Measurements from ENCODE around the gene SEC24D. TPM values are rescaled to one million over a fixed set of nuclear protein-coding genes. Genes with fewer than 3 reads are reported as not detected.

The SEC24D gene
- total and polyA plus RNA-seq, 2 donors (not counting 3 experiments of a cell fraction or from before 2014, with no cell fraction given), result 81.5 to 127 TPM

GRCh38 chr4:118837121-118837507, 1.2 kb upstream of the SEC24D start:
- Histone ChIP-seq H3K4me1 (ENCODE audit: control insufficient read depth, extremely low read depth, insufficient read depth, low read length) (peaks cover 30% of the 10 kb centered on the region), H3K9me1 (replicated peaks; ENCODE audit: control insufficient read depth, extremely low read depth, insufficient read depth, low read length) (no peaks in the 10 kb centered on the region), H3K79me2 (ENCODE audit: control insufficient read depth, insufficient read depth, low read length) (peaks cover 36% of the 10 kb centered on the region), H3K27me3 (ENCODE audit: control insufficient read depth in 2 of 2, insufficient read depth in 2 of 2, low read length in 2 of 2) (no peaks in the 10 kb centered on the region), H3K4me3 (replicated peaks in 1 of 3; ENCODE audit: insufficient read depth in 1 of 3, low read depth in 1 of 3, low read length in 3 of 3) (no peak overlapping the region), H3K9ac (replicated peaks; ENCODE audit: extremely low read depth, insufficient read depth, low read length) (no peak overlapping the region), H3K27ac (ENCODE audit: insufficient read depth, low read depth, low read length) (no peak overlapping the region), H3K4me2 (ENCODE audit: insufficient read depth, low read length) (peak overlapping the region; percentile 95), H3K9me3 (replicated peaks; ENCODE audit: control insufficient read depth, insufficient read depth, low read length) (no peaks in the 10 kb centered on the region), H4K20me1 (replicated peaks; ENCODE audit: control insufficient read depth, extremely low read depth, insufficient read depth, low read length) (no peaks in the 10 kb centered on the region), H3K36me3 (ENCODE audit: control insufficient read depth in 2 of 2, extremely low read depth in 1 of 2, insufficient read depth in 2 of 2, low read length in 2 of 2) (peaks cover 4 to 14% of the 10 kb centered on the region in 2 experiments), H2AFZ (ENCODE audit: low read depth, low read length) (peak overlapping the region; percentile 81)
- TF ChIP-seq GATA2 (IDR thresholded peaks at IDR 0.05; ENCODE audit: insufficient read depth, insufficient read length, low read depth, low read length) (no peak), MAX (IDR thresholded peaks at IDR 0.05; ENCODE audit: insufficient read depth, insufficient read length) (no peak), EZH2 (IDR thresholded peaks at IDR 0.05; ENCODE audit: borderline replicate concordance, low read depth, low read length, severe bottlenecking) (no peak), FOS (IDR thresholded peaks at IDR 0.05; ENCODE audit: borderline replicate concordance, insufficient read depth, low read length) (no peak), POLR2AphosphoS5 (IDR thresholded peaks at IDR 0.05; ENCODE audit: insufficient read depth, low read depth, low read length) (no peak), MYC (IDR thresholded peaks at IDR 0.05; ENCODE audit: low read depth, low read length) (no peak), JUN (IDR thresholded peaks at IDR 0.05; ENCODE audit: borderline replicate concordance, insufficient read depth, insufficient read length, low read depth) (no peak), CTCF (IDR thresholded peaks at IDR 0.05; ENCODE audit: extremely low read depth in 1 of 2, insufficient read depth in 1 of 2, low read depth in 1 of 2, low read length in 2 of 2) (no peak), POLR2A (IDR thresholded peaks at IDR 0.05; ENCODE audit: low read depth, low read length) (no peak)
- POLR2A ChIA-PET, result no interaction called here
- intact Hi-C loops (cut with micrococcal nuclease), result loop anchor here (5.0 to 10.0 kb wide), 4 partner anchors 130 to 688 kb away; partner anchors contain the start of gene USP53
- DNase-seq (ENCODE audit: low read depth, low spot score) (no peak), FAIRE-seq (no peak)
- CTCF ChIA-PET, result interaction anchor here (1.0 to 3.4 kb wide), 6 partner anchors 9 to 131 kb away, joined by 3 to 19 read pairs (median 4); partner anchors contain the start of gene SYNPO2
- dilution Hi-C loops (cut with MboI; ENCODE audit: extremely low pct_ligation_motif_present, low sequenced_read_pairs), result no loop called here
- BruUV-seq (replicated peaks), result no TSS peak
